SK-N-SH (cell line): ENCODE data around the gene TSGA10IP. TPM values are rescaled to one million over a fixed set of nuclear protein-coding genes. Genes with fewer than 3 reads are reported as not detected.

Experiments used
- CTCF ChIA-PET: fragments of 300-600, 350-600 bp; formaldehyde crosslinking; extraction: SDS; loops from one replicate; lab custom pipeline; 2021; lab: Yijun Ruan, JAX
- POLR2A ChIA-PET: fragments of 350-600 bp; sonication (Branson Sonifier 250); formaldehyde crosslinking; extraction: SDS; loops from one replicate; lab custom pipeline; 2020; ENCODE audit warnings: antibody characterized with exemption, inconsistent platforms; lab: Yijun Ruan, JAX
- DNase-seq: peaks from one replicate; pipeline ENCODE4 v3.0.0; 2012
- H2AFZ ChIP-seq: fragments of 200-600 bp; sonication (generic); 2 replicates; pipeline ENCODE4 v1.8.1; 2016; ENCODE audit warnings: antibody characterized with exemption, mild to moderate bottlenecking, low read depth
- H3F3A ChIP-seq: fragments of 200-600 bp; sonication (generic); replicated peaks from 2 replicates; pipeline ENCODE3; 2016; ENCODE audit warnings: antibody characterized with exemption, mild to moderate bottlenecking; ENCODE audit not compliant: insufficient read depth
- H3K27ac ChIP-seq, 2 experiments: fragments of 200-500 bp in 1 of 2; fragments of 200-600 bp in 1 of 2; sonication (Bioruptor generic) in 1 of 2; sonication (generic), shearing (Covaris generic) in 1 of 2; 2 replicates each; pipeline versions ENCODE4 v1.5.1 to v1.6.1; 2014 to 2016; ENCODE audit warnings: low read depth in 2 of 2, inconsistent platforms in 1 of 2, low read length in 1 of 2, mild to moderate bottlenecking in 1 of 2, mixed read lengths in 1 of 2
- H3K27me3 ChIP-seq: fragments of 200-600 bp; sonication (generic), shearing (Covaris generic); 2 replicates; pipeline ENCODE4 v1.6.1; 2016; ENCODE audit warnings: mixed run types; ENCODE audit not compliant: insufficient read depth
- H3K36me3 ChIP-seq, 2 experiments: fragments of 200-500 bp in 1 of 2; fragments of 200-600 bp in 1 of 2; sonication (Bioruptor generic) in 1 of 2; sonication (generic) in 1 of 2; replicated peaks in 1 of 2; 2 replicates each; pipeline versions ENCODE3 to v1.5.1; 2014 to 2016; ENCODE audit warnings: low read length in 1 of 2, mild to moderate bottlenecking in 1 of 2; ENCODE audit not compliant: insufficient read depth in 2 of 2, control insufficient read depth in 1 of 2
- H3K4me1 ChIP-seq, 2 experiments: fragments of 200-500 bp in 1 of 2; fragments of 200-600 bp in 1 of 2; sonication (Bioruptor generic) in 1 of 2; sonication (generic), shearing (Covaris generic) in 1 of 2; 2 replicates each; pipeline versions ENCODE4 v1.5.1 to v1.6.1; 2014 to 2016; ENCODE audit warnings: low read depth in 1 of 2, low read length in 1 of 2, mixed run types in 1 of 2; ENCODE audit not compliant: insufficient read depth in 2 of 2, control insufficient read depth in 1 of 2
- H3K4me2 ChIP-seq: fragments of 200-600 bp; sonication (generic), shearing (Covaris generic); 2 replicates; pipeline ENCODE4 v1.6.1; 2017; ENCODE audit warnings: mixed run types
- H3K4me3 ChIP-seq, 2 experiments: fragments of 200-500 bp in 1 of 2; fragments of 200-600 bp in 1 of 2; sonication (Bioruptor generic) in 1 of 2; sonication (generic), shearing (Covaris generic) in 1 of 2; 2 replicates each; pipeline versions ENCODE4 v1.5.1 to v1.8.1; 2014 to 2016; ENCODE audit warnings: low read depth in 2 of 2, inconsistent platforms in 1 of 2, low read length in 1 of 2, mild to moderate bottlenecking in 1 of 2, mixed read lengths in 1 of 2, moderate library complexity in 1 of 2
- H3K79me2 ChIP-seq: fragments of 200-600 bp; sonication (generic); 2 replicates; pipeline ENCODE4 v1.8.1; 2017; ENCODE audit warnings: mild to moderate bottlenecking; ENCODE audit not compliant: insufficient read depth
- H3K9ac ChIP-seq: fragments of 200-600 bp; sonication (generic); 2 replicates; pipeline ENCODE4 v1.6.1; 2017; ENCODE audit warnings: mixed run types
- H3K9me2 ChIP-seq: fragments of 200-600 bp; sonication (generic); 2 replicates; pipeline ENCODE4 v1.6.1; 2017; ENCODE audit warnings: mixed run types
- H3K9me3 ChIP-seq: fragments of 200-600 bp; sonication (generic); 2 replicates; pipeline ENCODE4 v1.6.1; 2017; ENCODE audit warnings: mixed run types, mild to moderate bottlenecking, moderate library complexity
- H4K20me1 ChIP-seq: fragments of 200-600 bp; sonication (generic); 2 replicates; pipeline ENCODE4 v1.6.1; 2017; ENCODE audit warnings: mild to moderate bottlenecking, mixed run types; ENCODE audit not compliant: insufficient read depth
- CHD2 ChIP-seq: fragments of 150-350 bp; IDR thresholded peaks from 2 replicates; pipeline ENCODE4 v1.6.1; 2018; ENCODE audit warnings: low read length; ENCODE audit not compliant: partially characterized antibody
- ELF1 ChIP-seq: IDR thresholded peaks from 2 replicates; pipeline ENCODE4 v1.4.0; 2012
- EP300 ChIP-seq, 2 experiments: IDR thresholded peaks; 2 replicates each; pipeline versions ENCODE4 v1.4.0 to v1.6.1; 2012; ENCODE audit warnings: borderline replicate concordance in 1 of 2, low read depth in 1 of 2, low read length in 1 of 2
- FOSL2 ChIP-seq: IDR thresholded peaks from 2 replicates; pipeline ENCODE4 v1.4.0; 2012; ENCODE audit warnings: low read depth, mild to moderate bottlenecking, moderate library complexity, borderline replicate concordance
- GABPA ChIP-seq: IDR thresholded peaks from 2 replicates; pipeline ENCODE4 v1.4.0; 2012; ENCODE audit warnings: low read depth, mild to moderate bottlenecking
- IRF3 ChIP-seq: fragments of 150-350 bp; IDR thresholded peaks from 2 replicates; pipeline ENCODE4 v1.6.1; 2016; ENCODE audit warnings: mild to moderate bottlenecking, low read depth, low read length
- MAX ChIP-seq: IDR thresholded peaks from 2 replicates; pipeline ENCODE4 v1.4.0; 2012; ENCODE audit warnings: low read depth
- NFIC ChIP-seq: IDR thresholded peaks from 2 replicates; pipeline ENCODE4 v1.4.0; 2012; ENCODE audit warnings: borderline replicate concordance
- NRF1 ChIP-seq: IDR thresholded peaks from 2 replicates; pipeline ENCODE4 v1.6.1; 2012; ENCODE audit warnings: low read depth, mild to moderate bottlenecking, low read length
- POLR2AphosphoS5 ChIP-seq: IDR thresholded peaks from 2 replicates; pipeline ENCODE4 v1.6.1; 2012; ENCODE audit warnings: low read depth, low read length
- RXRA ChIP-seq: IDR thresholded peaks from 2 replicates; pipeline ENCODE4 v1.4.0; 2012; ENCODE audit warnings: low read depth, mild to moderate bottlenecking, borderline replicate concordance
- SIN3A ChIP-seq: IDR thresholded peaks from 2 replicates; pipeline ENCODE4 v1.6.1; 2012; ENCODE audit warnings: low read depth, mild to moderate bottlenecking, low read length, moderate library complexity, borderline replicate concordance
- TAF1 ChIP-seq: IDR thresholded peaks from 2 replicates; pipeline ENCODE4 v1.6.1; 2012; ENCODE audit warnings: low read depth, mild to moderate bottlenecking, low read length, moderate library complexity, borderline replicate concordance
- TCF12 ChIP-seq: IDR thresholded peaks from 2 replicates; pipeline ENCODE4 v1.4.0; 2012
- TEAD4 ChIP-seq: IDR thresholded peaks from 2 replicates; pipeline ENCODE4 v1.4.0; 2012; ENCODE audit warnings: mild to moderate bottlenecking, borderline replicate concordance; ENCODE audit not compliant: insufficient read depth
- USF2 ChIP-seq: fragments of 150-350 bp; IDR thresholded peaks from 2 replicates; pipeline ENCODE4 v1.6.1; 2017; ENCODE audit warnings: antibody characterized with exemption, low read length, low read depth, borderline replicate concordance
- WGBS: methylation state at CpG from one replicate; pipeline ENCODE4 v1.1.6; 2017; ENCODE audit warnings: low lambda C conversion rate; 5-methylcytosine and 5-hydroxymethylcytosine counted together
- polyA plus RNA-seq, 3 experiments: library from polyadenylated mRNA; depleted of rRNA; stranded (reverse); fragments of >200 nt; gene quantifications; 2 replicates each; pipeline ENCODE4 v1.2.3, GENCODE V29; 2012
- TF ChIP-seq, protein P1 (sequence below): IDR thresholded peaks from 2 replicates; pipeline ENCODE4 v1.4.0; 2012; ENCODE audit warnings: low read depth, borderline replicate concordance
- TF ChIP-seq, protein P2 (sequence below): IDR thresholded peaks from 2 replicates; pipeline ENCODE4 v1.4.0; 2012; ENCODE audit warnings: low read depth, borderline replicate concordance

TSGA10IP gene
- polyA plus RNA-seq, 1 of the 3 experiments (the other 2 are of a cell fraction): not detected

- H3K9me3 ChIP-seq: no peaks in the 10 kb centered on the region
- CTCF ChIA-PET: interaction anchor here (1.9 kb wide), 1 partner anchor 16 kb away, joined by 8 read pairs; no protein-coding TSS in a partner anchor
- peaks cover 35% of the 10 kb centered on the region for H3K79me2 ChIP-seq
- peaks cover 47% of the 10 kb centered on the region for H3F3A ChIP-seq
- H3K9me2 ChIP-seq: no peaks in the 10 kb centered on the region
- POLR2A ChIA-PET: no interaction called here
- H2AFZ ChIP-seq: no peak overlapping the region
- TF ChIP-seq ELF1: no peak
- TF ChIP-seq EP300 (IDR thresholded peaks at IDR 0.05; ENCODE audit: borderline replicate concordance in 1 of 2, low read depth in 1 of 2, low read length in 1 of 2): no peak
- TF ChIP-seq NRF1: no peak
- no peak for TF ChIP-seq NFIC
- no peak for TF ChIP-seq IRF3
- TF ChIP-seq, protein P1, sequence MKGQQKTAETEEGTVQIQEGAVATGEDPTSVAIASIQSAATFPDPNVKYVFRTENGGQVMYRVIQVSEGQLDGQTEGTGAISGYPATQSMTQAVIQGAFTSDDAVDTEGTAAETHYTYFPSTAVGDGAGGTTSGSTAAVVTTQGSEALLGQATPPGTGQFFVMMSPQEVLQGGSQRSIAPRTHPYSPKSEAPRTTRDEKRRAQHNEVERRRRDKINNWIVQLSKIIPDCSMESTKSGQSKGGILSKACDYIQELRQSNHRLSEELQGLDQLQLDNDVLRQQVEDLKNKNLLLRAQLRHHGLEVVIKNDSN: no peak
- TF ChIP-seq, protein P2, sequence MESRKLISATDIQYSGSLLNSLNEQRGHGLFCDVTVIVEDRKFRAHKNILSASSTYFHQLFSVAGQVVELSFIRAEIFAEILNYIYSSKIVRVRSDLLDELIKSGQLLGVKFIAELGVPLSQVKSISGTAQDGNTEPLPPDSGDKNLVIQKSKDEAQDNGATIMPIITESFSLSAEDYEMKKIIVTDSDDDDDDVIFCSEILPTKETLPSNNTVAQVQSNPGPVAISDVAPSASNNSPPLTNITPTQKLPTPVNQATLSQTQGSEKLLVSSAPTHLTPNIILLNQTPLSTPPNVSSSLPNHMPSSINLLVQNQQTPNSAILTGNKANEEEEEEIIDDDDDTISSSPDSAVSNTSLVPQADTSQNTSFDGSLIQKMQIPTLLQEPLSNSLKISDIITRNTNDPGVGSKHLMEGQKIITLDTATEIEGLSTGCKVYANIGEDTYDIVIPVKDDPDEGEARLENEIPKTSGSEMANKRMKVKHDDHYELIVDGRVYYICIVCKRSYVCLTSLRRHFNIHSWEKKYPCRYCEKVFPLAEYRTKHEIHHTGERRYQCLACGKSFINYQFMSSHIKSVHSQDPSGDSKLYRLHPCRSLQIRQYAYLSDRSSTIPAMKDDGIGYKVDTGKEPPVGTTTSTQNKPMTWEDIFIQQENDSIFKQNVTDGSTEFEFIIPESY: no peak
- no peak for TF ChIP-seq GABPA
- no peak for TF ChIP-seq RXRA
- TF ChIP-seq POLR2AphosphoS5: no peak; the same call in none of the 2 replicates
- no peak for TF ChIP-seq SIN3A
- no peak for TF ChIP-seq USF2
- no peak for TF ChIP-seq TCF12
- TF ChIP-seq CHD2: no peak
- no peak for TF ChIP-seq FOSL2
- no peak for TF ChIP-seq TAF1
- TF ChIP-seq TEAD4: no peak
- TF ChIP-seq MAX: no peak
- H3K36me3 ChIP-seq: peaks cover 18% of the 10 kb centered on the region in 2 experiments
- no peak for DNase-seq
- no peak overlapping the region for H3K27ac ChIP-seq
- no peaks in the 10 kb centered on the region for H3K27me3 ChIP-seq
- no peak overlapping the region for H3K9ac ChIP-seq
- no peak overlapping the region for H3K4me2 ChIP-seq
- H3K4me3 ChIP-seq: no peak overlapping the region
- no peaks in the 10 kb centered on the region for H4K20me1 ChIP-seq
- H3K4me1 ChIP-seq: peaks cover 1 to 6% of the 10 kb centered on the region in 2 experiments; a peak in 2 of 4 replicates
- 91% methylated on average over 10 of the region's 13 CpGs for WGBS
Observed at GRCh38 chr11:66006134-66006890, 61.0 kb downstream of the TSGA10IP start.
